Naive B cell (primary cell): ENCODE data around the gene FANCE. TPM values are rescaled to one million over a fixed set of nuclear protein-coding genes. Genes with fewer than 3 reads are reported as not detected.
A peak's percentile ranks its signal among the peaks of the same experiment; 100 is the strongest.
"Not testable (repeated sequence)": the region's sequence is repeated elsewhere in the genome, so short reads cannot be mapped to it uniquely, and the experiment has no call there.

Experiments used
- ATAC-seq, 2 donors: fragments of 150-1000 bp; cut with Tn5 transposase; 2 replicates each; pipeline ENCODE4 v1.10.0; 2021; ENCODE audit warnings: low read depth in 2 of 2, mild to moderate bottlenecking in 2 of 2, moderate library complexity in 2 of 2
- DNase-seq: peaks from one replicate; pipeline ENCODE4 v3.0.0; 2022
- H3K27ac Mint-ChIP-seq, 6 donors: one replicate each; pipeline ENCODE4 v1.8.0; 2020 to 2022; ENCODE audit warnings: mild to moderate bottlenecking in 6 of 6, mixed read lengths in 6 of 6, moderate library complexity in 5 of 6, inconsistent platforms in 2 of 6
- H3K27me3 Mint-ChIP-seq, 3 donors: one replicate each; pipeline ENCODE4 v1.8.0; 2021 to 2022; ENCODE audit warnings: mixed read lengths in 3 of 3, mild to moderate bottlenecking in 1 of 3
- H3K36me3 Mint-ChIP-seq, 2 donors: one replicate each; pipeline ENCODE4 v1.8.0; 2020 to 2022; ENCODE audit warnings: mixed read lengths in 2 of 2, inconsistent platforms in 1 of 2, mild to moderate bottlenecking in 1 of 2
- H3K4me1 Mint-ChIP-seq, 3 donors: one replicate each; pipeline ENCODE4 v1.8.0; 2020 to 2022; ENCODE audit warnings: mixed read lengths in 3 of 3, inconsistent platforms in 1 of 3, mild to moderate bottlenecking in 1 of 3, moderate library complexity in 1 of 3
- H3K4me3 Mint-ChIP-seq, 8 donors: one replicate each; pipeline ENCODE4 v1.8.0; 2020 to 2022; ENCODE audit warnings: mild to moderate bottlenecking in 8 of 8, mixed read lengths in 8 of 8, moderate library complexity in 8 of 8, inconsistent platforms in 2 of 8
- H3K9me3 Mint-ChIP-seq, 7 donors: one replicate each; pipeline ENCODE4 v1.8.0; 2020 to 2022; ENCODE audit warnings: mixed read lengths in 7 of 7, mild to moderate bottlenecking in 5 of 7, inconsistent platforms in 2 of 7, moderate library complexity in 1 of 7
- polyA plus RNA-seq, 6 donors: library from polyadenylated mRNA; unstranded; fragments of 300-500 nt; fragmentation: Illumina TruSeq; gene quantifications; one replicate each; pipeline ENCODE4 v1.2.3, GENCODE V29; 2021; ENCODE audit warnings: low read depth in 6 of 6

FANCE gene
- polyA plus RNA-seq, 6 donors from 2014 or later, result 2.8 to 9.7 (median 6.2) TPM

- ATAC-seq (no peak), DNase-seq (no peak)
- Mint-ChIP-seq H3K36me3 (peaks cover 10 to 15% of the 10 kb centered on the region in 2 donors), H3K4me3 (no peak overlapping the region), H3K9me3 (no peaks in the 10 kb centered on the region), H3K4me1 (peaks cover 10 to 29% (median 25%) of the 10 kb centered on the region in 3 donors), H3K27ac (peak overlapping the region in 2 of 6 donors; percentile 19 to 94), H3K27me3 (no peaks in the 10 kb centered on the region)
These were observed 32.7 kb upstream of the FANCE start for GRCh38 chr6:35419417-35419816.

GRCh38 chr6:35419961-35420360 lies 32.2 kb upstream of the FANCE start:
- Mint-ChIP-seq H3K36me3 (peaks cover 10 to 15% of the 10 kb centered on the region in 2 donors), H3K27ac (peak overlapping the region in 1 of 6 donors; percentile 94), H3K4me3 (no peak overlapping the region), H3K27me3 (no peaks in the 10 kb centered on the region), H3K9me3 (no peaks in the 10 kb centered on the region), H3K4me1 (peaks cover 10 to 27% (median 25%) of the 10 kb centered on the region in 3 donors)
- no peak for DNase-seq
- ATAC-seq, result no peak

GRCh38 chr6:35425284-35425683 lies 26.9 kb upstream of the FANCE start:
- Mint-ChIP-seq H3K27ac (peak overlapping the region in 2 of 6 donors; percentile 72 to 84), H3K4me1 (peaks cover 11 to 21% (median 12%) of the 10 kb centered on the region in 3 donors), H3K4me3 (peak overlapping the region in 1 of 8 donors; percentile 6), H3K36me3 (peaks cover 12 to 32% of the 10 kb centered on the region in 2 donors), H3K27me3 (no peaks in the 10 kb centered on the region), H3K9me3 (peaks cover 0 to 21% (median 15%) of the 10 kb centered on the region in 7 donors)
- DNase-seq, result no peak
- ATAC-seq, result no peak

- H3K27ac Mint-ChIP-seq, result peak overlapping the region in 5 of 6 donors; percentile 9 to 96 (median 83)
- no peaks in the 10 kb centered on the region for H3K27me3 Mint-ChIP-seq
- H3K4me3 Mint-ChIP-seq, result no peak overlapping the region
- peaks cover 0 to 24% (median 17%) of the 10 kb centered on the region in 7 donors for H3K9me3 Mint-ChIP-seq
- peaks cover 12 to 32% of the 10 kb centered on the region in 2 donors for H3K36me3 Mint-ChIP-seq
- DNase-seq (no peak), ATAC-seq (no peak)
- H3K4me1 Mint-ChIP-seq, result peaks cover 11 to 18% (median 12%) of the 10 kb centered on the region in 3 donors
These were observed 26.1 kb upstream of the FANCE start for GRCh38 chr6:35426074-35426473.

- ATAC-seq, result no peak
- peaks cover 7 to 25% of the 10 kb centered on the region in 2 donors for H3K36me3 Mint-ChIP-seq
- H3K9me3 Mint-ChIP-seq, result peaks cover 0 to 24% (median 17%) of the 10 kb centered on the region in 7 donors
- DNase-seq, result no peak
- no peak overlapping the region for H3K27ac Mint-ChIP-seq
- peaks cover 11 to 18% (median 12%) of the 10 kb centered on the region in 3 donors for H3K4me1 Mint-ChIP-seq
- H3K4me3 Mint-ChIP-seq, result no peak overlapping the region
- no peaks in the 10 kb centered on the region for H3K27me3 Mint-ChIP-seq
These were observed 24.7 kb upstream of the FANCE start for GRCh38 chr6:35427435-35427834.

- peaks cover 7 to 25% of the 10 kb centered on the region in 2 donors for H3K36me3 Mint-ChIP-seq
- H3K4me3 Mint-ChIP-seq, result no peak overlapping the region
- no peaks in the 10 kb centered on the region for H3K27me3 Mint-ChIP-seq
- no peak for ATAC-seq
- H3K9me3 Mint-ChIP-seq, result peaks cover 0 to 24% (median 17%) of the 10 kb centered on the region in 7 donors
- no peak overlapping the region for H3K27ac Mint-ChIP-seq
- DNase-seq, result no peak
- peaks cover 11 to 18% (median 12%) of the 10 kb centered on the region in 3 donors for H3K4me1 Mint-ChIP-seq
These were observed 24.3 kb upstream of the FANCE start for GRCh38 chr6:35427851-35428321.

GRCh38 chr6:35428421-35429149 lies 23.6 kb upstream of the FANCE start:
- Mint-ChIP-seq H3K27me3 (no peaks in the 10 kb centered on the region), H3K4me1 (peaks cover 11 to 18% (median 12%) of the 10 kb centered on the region in 3 donors), H3K9me3 (peaks cover 0 to 24% (median 17%) of the 10 kb centered on the region in 7 donors), H3K4me3 (no peak overlapping the region), H3K27ac (peak overlapping the region in 1 of 6 donors; percentile 18), H3K36me3 (peaks cover 7 to 25% of the 10 kb centered on the region in 2 donors)
- no peak for ATAC-seq
- DNase-seq, result no peak

GRCh38 chr6:35429463-35429862 lies 22.7 kb upstream of the FANCE start:
- no peaks in the 10 kb centered on the region for H3K27me3 Mint-ChIP-seq
- ATAC-seq (no peak), DNase-seq (no peak)
- H3K4me1 Mint-ChIP-seq, result peaks cover 11 to 18% (median 12%) of the 10 kb centered on the region in 3 donors
- no peak overlapping the region for H3K4me3 Mint-ChIP-seq
- H3K9me3 Mint-ChIP-seq, result peaks cover 0 to 24% (median 17%) of the 10 kb centered on the region in 7 donors
- peaks cover 7 to 25% of the 10 kb centered on the region in 2 donors for H3K36me3 Mint-ChIP-seq
- no peak overlapping the region for H3K27ac Mint-ChIP-seq

- Mint-ChIP-seq H3K9me3 (peaks cover 0 to 24% (median 17%) of the 10 kb centered on the region in 7 donors), H3K27ac (peak overlapping the region in 1 of 6 donors; percentile 54), H3K4me1 (no peaks in the 10 kb centered on the region)
These were observed 19.8 kb upstream of the FANCE start for GRCh38 chr6:35432291-35432690.

GRCh38 chr6:35432702-35433101 lies 19.4 kb upstream of the FANCE start:
- H3K4me1 Mint-ChIP-seq, H3K27me3 Mint-ChIP-seq, ATAC-seq, DNase-seq, H3K4me3 Mint-ChIP-seq, H3K27ac Mint-ChIP-seq: not testable (repeated sequence)
- Mint-ChIP-seq H3K9me3 (peaks cover 0 to 24% (median 17%) of the 10 kb centered on the region in 7 donors), H3K36me3 (peaks cover 7 to 12% of the 10 kb centered on the region in 2 donors)

More at GRCh38 chr6:35432291-35432690, 19.8 kb upstream of the FANCE start:
- Mint-ChIP-seq H3K27me3 (no peaks in the 10 kb centered on the region), H3K36me3 (peaks cover 7 to 13% of the 10 kb centered on the region in 2 donors), H3K4me3 (no peak overlapping the region)
- ATAC-seq, result no peak
- no peak for DNase-seq

- no peaks in the 10 kb centered on the region for H3K4me1 Mint-ChIP-seq
These were observed 16.9 kb upstream of the FANCE start for GRCh38 chr6:35435074-35435837.

GRCh38 chr6:35436071-35436857 lies 15.9 kb upstream of the FANCE start:
- no peaks in the 10 kb centered on the region for H3K27me3 Mint-ChIP-seq
- no peaks in the 10 kb centered on the region for H3K36me3 Mint-ChIP-seq
- no peaks in the 10 kb centered on the region for H3K4me1 Mint-ChIP-seq
- no peak overlapping the region for H3K4me3 Mint-ChIP-seq
- ATAC-seq (no peak), DNase-seq (no peak)
- peak overlapping the region in 2 of 6 donors; percentile 72 to 88 for H3K27ac Mint-ChIP-seq
- peaks cover 0 to 2% (median 0%) of the 10 kb centered on the region in 7 donors for H3K9me3 Mint-ChIP-seq

More at GRCh38 chr6:35435074-35435837, 16.9 kb upstream of the FANCE start:
- DNase-seq, result no peak
- H3K36me3 Mint-ChIP-seq, result no peaks in the 10 kb centered on the region
- no peak for ATAC-seq
- H3K9me3 Mint-ChIP-seq, result peaks cover 0 to 3% (median 2%) of the 10 kb centered on the region in 7 donors
- peak overlapping the region in 1 of 6 donors; percentile 10 for H3K27ac Mint-ChIP-seq
- H3K4me3 Mint-ChIP-seq, result no peak overlapping the region
- no peaks in the 10 kb centered on the region for H3K27me3 Mint-ChIP-seq
